Measurements from ENCODE around the gene CERK.

CERK gene

DNA sequence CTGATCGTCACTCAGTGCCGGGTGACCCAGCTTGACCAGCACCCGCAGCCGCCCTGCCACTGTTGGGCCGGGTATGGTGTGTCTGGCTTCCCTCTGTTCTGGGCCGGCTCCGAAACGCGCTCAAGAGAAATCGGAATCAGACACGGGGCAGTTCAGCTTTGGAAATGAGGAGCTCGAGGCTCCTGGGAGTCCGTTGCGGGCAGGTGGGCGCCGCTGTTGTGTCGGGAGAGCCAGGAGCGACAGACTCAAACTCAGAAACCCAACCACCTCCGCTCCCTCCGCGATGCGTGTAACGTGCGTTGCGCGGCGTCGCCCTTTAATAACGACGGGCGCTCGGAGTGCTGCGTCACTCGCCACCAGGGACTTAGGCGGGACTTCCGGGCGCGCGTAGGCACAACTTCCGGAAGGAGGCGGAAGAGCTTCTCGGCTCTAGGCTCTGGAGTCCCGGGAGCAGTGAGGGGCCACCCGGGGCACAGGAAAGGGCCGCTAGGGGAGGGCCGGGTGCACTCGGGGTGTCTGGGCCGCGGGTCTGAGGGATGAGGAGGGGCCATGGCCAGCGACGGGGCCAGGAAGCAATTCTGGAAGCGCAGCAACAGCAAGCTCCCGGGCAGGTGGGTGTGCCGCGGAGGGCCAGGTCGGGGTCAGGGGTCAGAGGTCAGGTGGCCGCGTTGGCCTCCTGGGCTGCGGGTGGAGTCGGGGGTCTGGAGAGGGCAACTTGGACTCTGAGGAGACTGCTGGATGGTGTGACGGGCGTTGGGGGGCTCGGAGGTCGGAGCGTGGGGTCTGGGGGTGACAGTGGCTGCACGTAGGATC, 24.4 kb upstream of the CERK start, which contains the start of gene TBC1D22A (continued):
- TF ChIP-seq, protein P1, sequence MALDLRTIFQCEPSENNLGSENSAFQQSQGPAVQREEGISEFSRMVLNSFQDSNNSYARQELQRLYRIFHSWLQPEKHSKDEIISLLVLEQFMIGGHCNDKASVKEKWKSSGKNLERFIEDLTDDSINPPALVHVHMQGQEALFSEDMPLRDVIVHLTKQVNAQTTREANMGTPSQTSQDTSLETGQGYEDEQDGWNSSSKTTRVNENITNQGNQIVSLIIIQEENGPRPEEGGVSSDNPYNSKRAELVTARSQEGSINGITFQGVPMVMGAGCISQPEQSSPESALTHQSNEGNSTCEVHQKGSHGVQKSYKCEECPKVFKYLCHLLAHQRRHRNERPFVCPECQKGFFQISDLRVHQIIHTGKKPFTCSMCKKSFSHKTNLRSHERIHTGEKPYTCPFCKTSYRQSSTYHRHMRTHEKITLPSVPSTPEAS (tag by site-specific recombination; IDR thresholded peaks at IDR 0.05): 0 out of 2 replicates have a peak, but pooled peaks have one; percentile 9
- TF ChIP-seq ZFHX2 (tag by site-specific recombination; conservative IDR thresholded peaks at IDR 0.05): peak; percentile 68
- TF ChIP-seq ZIC2 (tag by site-specific recombination; IDR thresholded peaks at IDR 0.05): no peak
- TF ChIP-seq ZNF544 (tag by site-specific recombination; IDR thresholded peaks at IDR 0.05): no peak
- TF ChIP-seq ZNF791 (tag by site-specific recombination; IDR thresholded peaks at IDR 0.05): no peak
- TF ChIP-seq ZNF571 (tag by site-specific recombination; IDR thresholded peaks at IDR 0.05): no peak
- TF ChIP-seq ZNF654 (tag by site-specific recombination; IDR thresholded peaks at IDR 0.05; ENCODE audit: low read depth): no peak
- no peak for TF ChIP-seq HOXC10 (CRISPR knock-in tag; IDR thresholded peaks at IDR 0.05)
- 0 out of 2 replicates have a peak, but pooled peaks have one; percentile 25 for TF ChIP-seq ZNF701 (tag by site-specific recombination; IDR thresholded peaks at IDR 0.05)
- no peak; the same call in 1 of the 2 replicates for TF ChIP-seq ZNF561 (tag by site-specific recombination; IDR thresholded peaks at IDR 0.05; ENCODE audit: borderline replicate concordance)
- TF ChIP-seq, protein P2, sequence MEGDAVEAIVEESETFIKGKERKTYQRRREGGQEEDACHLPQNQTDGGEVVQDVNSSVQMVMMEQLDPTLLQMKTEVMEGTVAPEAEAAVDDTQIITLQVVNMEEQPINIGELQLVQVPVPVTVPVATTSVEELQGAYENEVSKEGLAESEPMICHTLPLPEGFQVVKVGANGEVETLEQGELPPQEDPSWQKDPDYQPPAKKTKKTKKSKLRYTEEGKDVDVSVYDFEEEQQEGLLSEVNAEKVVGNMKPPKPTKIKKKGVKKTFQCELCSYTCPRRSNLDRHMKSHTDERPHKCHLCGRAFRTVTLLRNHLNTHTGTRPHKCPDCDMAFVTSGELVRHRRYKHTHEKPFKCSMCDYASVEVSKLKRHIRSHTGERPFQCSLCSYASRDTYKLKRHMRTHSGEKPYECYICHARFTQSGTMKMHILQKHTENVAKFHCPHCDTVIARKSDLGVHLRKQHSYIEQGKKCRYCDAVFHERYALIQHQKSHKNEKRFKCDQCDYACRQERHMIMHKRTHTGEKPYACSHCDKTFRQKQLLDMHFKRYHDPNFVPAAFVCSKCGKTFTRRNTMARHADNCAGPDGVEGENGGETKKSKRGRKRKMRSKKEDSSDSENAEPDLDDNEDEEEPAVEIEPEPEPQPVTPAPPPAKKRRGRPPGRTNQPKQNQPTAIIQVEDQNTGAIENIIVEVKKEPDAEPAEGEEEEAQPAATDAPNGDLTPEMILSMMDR (tag by site-specific recombination; IDR thresholded peaks at IDR 0.05): peak; percentile 69; the same call in 1 of the 2 replicates
- TF ChIP-seq, protein P3, sequence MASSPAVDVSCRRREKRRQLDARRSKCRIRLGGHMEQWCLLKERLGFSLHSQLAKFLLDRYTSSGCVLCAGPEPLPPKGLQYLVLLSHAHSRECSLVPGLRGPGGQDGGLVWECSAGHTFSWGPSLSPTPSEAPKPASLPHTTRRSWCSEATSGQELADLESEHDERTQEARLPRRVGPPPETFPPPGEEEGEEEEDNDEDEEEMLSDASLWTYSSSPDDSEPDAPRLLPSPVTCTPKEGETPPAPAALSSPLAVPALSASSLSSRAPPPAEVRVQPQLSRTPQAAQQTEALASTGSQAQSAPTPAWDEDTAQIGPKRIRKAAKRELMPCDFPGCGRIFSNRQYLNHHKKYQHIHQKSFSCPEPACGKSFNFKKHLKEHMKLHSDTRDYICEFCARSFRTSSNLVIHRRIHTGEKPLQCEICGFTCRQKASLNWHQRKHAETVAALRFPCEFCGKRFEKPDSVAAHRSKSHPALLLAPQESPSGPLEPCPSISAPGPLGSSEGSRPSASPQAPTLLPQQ (tag by site-specific recombination; IDR thresholded peaks at IDR 0.05): peak; percentile 18; the same call in 1 of the 2 replicates
- TF ChIP-seq, protein P4, sequence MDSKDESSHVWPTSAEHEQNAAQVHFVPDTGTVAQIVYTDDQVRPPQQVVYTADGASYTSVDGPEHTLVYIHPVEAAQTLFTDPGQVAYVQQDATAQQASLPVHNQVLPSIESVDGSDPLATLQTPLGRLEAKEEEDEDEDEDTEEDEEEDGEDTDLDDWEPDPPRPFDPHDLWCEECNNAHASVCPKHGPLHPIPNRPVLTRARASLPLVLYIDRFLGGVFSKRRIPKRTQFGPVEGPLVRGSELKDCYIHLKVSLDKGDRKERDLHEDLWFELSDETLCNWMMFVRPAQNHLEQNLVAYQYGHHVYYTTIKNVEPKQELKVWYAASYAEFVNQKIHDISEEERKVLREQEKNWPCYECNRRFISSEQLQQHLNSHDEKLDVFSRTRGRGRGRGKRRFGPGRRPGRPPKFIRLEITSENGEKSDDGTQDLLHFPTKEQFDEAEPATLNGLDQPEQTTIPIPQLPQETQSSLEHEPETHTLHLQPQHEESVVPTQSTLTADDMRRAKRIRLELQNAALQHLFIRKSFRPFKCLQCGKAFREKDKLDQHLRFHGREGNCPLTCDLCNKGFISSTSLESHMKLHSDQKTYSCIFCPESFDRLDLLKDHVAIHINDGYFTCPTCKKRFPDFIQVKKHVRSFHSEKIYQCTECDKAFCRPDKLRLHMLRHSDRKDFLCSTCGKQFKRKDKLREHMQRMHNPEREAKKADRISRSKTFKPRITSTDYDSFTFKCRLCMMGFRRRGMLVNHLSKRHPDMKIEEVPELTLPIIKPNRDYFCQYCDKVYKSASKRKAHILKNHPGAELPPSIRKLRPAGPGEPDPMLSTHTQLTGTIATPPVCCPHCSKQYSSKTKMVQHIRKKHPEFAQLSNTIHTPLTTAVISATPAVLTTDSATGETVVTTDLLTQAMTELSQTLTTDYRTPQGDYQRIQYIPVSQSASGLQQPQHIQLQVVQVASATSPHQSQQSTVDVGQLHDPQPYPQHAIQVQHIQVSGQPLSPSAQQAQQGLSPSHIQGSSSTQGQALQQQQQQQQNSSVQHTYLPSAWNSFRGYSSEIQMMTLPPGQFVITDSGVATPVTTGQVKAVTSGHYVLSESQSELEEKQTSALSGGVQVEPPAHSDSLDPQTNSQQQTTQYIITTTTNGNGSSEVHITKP (tag by site-specific recombination; IDR thresholded peaks at IDR 0.05): no peak
- 0 out of 2 replicates have a peak, but pooled peaks have one; percentile 46 for TF ChIP-seq HOXD13 (CRISPR knock-in tag; IDR thresholded peaks at IDR 0.05; ENCODE audit: borderline replicate concordance)
- TF ChIP-seq ZNF362 (tag by site-specific recombination; IDR thresholded peaks at IDR 0.05): no peak
- TF ChIP-seq MYNN (tag by site-specific recombination; IDR thresholded peaks at IDR 0.05; ENCODE audit: borderline replicate concordance): no peak
- 0 out of 2 replicates have a peak, but pooled peaks have one; percentile 40 for TF ChIP-seq WT1 (tag by site-specific recombination; IDR thresholded peaks at IDR 0.05)
- no peak for TF ChIP-seq ZNF157 (tag by site-specific recombination; IDR thresholded peaks at IDR 0.05)
- TF ChIP-seq TCF7L2 (IDR thresholded peaks at IDR 0.05; ENCODE audit: borderline replicate concordance, low read depth, low read length): no peak
- TF ChIP-seq ZXDB (tag by site-specific recombination; IDR thresholded peaks at IDR 0.05): peak; percentile 92
- TF ChIP-seq ZEB2 (tag by site-specific recombination; IDR thresholded peaks at IDR 0.05): no peak
- TF ChIP-seq KLF16 (tag by site-specific recombination; IDR thresholded peaks at IDR 0.05): peak; percentile 72
- peak; percentile 75 for TF ChIP-seq SP7 (tag by site-specific recombination; IDR thresholded peaks at IDR 0.05)
- no peak for TF ChIP-seq ZFP69B (tag by site-specific recombination; IDR thresholded peaks at IDR 0.05)
- TF ChIP-seq PATZ1 (tag by site-specific recombination; IDR thresholded peaks at IDR 0.05): peak; percentile 85
- TF ChIP-seq ZNF664 (tag by site-specific recombination; IDR thresholded peaks at IDR 0.05): no peak
- TF ChIP-seq BCL11B (tag by site-specific recombination; IDR thresholded peaks at IDR 0.05; ENCODE audit: low read depth): peak; percentile 100
- no peak for TF ChIP-seq ZNF239 (tag by site-specific recombination; IDR thresholded peaks at IDR 0.05)
- peak; percentile 77; the same call in 1 of the 2 replicates for TF ChIP-seq GLI4 (tag by site-specific recombination; IDR thresholded peaks at IDR 0.05)

Measured in HEK293 (cell line).